HG02852 (cell line): ENCODE results near the gene MRPL10.

Experiments
- ATAC-seq: cut with Tn5 transposase; IDR thresholded peaks from one replicate; pipeline ENCODE4 v1.9.1; 2021; ENCODE audit warnings: mild to moderate bottlenecking, moderate library complexity; ENCODE audit not compliant: unreplicated experiment

MRPL10 gene

DNA sequence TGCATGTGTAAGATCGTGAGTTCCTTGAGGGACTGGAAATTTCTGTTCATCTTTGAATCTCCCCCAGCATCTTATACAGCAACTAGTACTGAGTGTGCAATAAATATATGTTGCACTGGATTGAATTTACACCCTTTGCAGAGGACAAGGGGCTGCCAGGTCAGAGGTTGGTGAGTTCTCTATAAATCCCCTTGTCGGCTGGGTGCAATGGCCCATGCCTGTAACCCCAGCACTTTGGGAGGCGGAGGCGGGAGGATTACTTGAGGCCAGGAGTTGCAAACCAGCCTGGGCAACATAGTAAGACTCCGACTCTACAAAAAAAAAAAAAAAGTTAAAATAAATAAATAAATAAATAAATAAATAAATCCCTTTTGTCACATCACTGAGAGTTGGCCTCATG lies 29.0 kb upstream of the MRPL10 start:
- no peak for ATAC-seq

DNA sequence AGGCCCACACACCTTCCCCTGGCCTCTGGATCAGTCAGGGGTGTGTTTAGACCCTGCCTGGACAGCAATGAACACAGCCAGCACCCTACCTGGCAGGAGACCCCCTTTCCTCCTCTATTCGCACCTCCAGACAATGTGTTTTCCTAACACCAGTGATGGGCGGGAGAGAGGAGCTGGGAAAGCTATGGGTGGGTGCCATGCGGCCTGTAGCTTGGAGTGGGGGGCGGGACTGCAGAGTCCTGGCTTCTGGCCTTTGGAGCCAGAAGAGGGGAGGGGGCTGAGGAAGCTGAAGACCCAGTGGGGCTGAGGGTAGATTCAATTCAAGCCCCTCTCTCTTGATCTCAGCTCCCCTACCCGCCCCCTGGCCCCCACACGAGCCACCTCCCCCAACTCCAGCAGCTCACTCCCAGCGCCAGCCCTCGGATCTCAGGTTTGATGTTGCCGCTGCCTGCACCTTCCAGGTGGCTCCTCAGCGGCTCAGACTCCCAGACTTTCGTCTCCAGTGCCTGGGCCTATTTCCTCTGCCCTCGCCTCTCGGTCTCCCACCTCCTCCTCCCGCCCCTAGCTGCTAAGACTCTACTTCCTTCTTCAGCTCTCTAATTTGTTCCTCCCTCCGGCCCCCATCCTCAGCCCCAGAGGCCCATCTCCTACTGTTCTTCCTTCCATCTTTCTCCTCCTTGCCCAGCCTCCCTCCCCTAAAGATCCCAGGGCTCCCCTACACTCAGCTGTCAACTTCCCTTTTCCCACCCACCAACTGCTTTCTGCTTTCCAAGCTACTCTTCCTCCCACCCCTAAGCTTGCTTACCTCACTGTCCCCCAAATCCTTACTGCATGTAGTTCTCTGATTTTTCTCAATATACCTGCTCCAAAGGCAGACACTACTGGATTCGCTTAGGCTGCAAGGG lies 26.5 kb upstream of the MRPL10 start:
- ATAC-seq: no peak

DNA sequence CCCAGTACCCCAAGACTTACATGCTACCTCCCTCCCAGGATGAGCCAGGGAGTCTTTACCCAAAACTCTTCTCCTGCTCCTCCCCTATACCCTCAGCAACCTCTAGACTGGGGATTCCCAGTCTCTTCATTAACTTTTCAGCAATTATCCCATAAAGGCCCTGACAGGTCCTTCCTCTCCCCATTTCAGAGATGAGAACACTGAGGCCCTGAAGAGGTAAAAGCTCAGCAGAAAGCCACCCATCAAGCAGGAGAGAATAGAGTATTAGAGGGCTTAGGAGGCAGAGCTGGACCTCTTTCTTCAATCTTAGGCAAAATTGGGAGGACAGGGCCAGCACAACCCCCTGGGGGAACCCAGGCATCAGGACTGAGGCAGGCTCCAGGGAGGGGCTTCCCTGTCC lies 25.5 kb upstream of the MRPL10 start:
- no peak for ATAC-seq

DNA sequence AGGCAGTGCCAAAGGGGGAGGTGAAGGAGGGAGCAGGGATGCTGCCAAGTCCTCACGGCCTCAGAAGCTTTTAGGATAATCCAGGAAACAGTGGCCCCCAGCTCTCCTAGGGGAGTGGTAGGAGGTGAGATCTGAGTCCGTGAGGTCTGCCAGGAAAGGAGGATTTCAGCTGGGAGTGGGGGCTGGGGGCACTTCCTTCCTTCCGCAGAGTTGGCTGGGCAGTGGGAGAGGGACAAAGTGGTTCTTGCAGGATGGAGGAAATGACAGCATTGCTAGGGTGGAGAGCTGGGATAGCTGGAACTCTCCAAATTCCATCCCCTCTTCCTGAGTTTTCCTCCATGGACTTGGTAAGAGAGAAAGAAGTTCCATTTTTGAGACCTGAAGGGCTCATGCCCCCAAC lies 24.4 kb upstream of the MRPL10 start:
- no peak for ATAC-seq

DNA sequence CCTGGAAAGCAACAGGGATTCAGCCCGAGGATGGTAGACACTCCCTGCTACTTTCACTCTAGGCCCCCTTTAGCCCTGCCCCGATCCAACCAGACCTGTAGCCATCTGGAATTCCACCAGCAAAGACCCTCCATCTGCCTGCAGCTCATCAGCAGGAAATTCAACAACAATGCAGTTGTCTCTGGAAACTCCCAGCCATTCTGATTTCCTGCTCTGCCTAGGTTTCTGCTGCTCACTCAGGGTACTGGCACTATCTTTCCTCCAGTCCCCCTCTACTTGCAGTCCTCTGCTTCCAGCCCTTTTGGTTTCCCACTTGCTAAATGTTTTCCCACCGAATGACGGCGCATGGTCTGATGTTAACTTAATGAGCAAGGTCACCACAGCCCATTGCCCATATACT lies 22.3 kb upstream of the MRPL10 start:
- ATAC-seq: no peak

DNA sequence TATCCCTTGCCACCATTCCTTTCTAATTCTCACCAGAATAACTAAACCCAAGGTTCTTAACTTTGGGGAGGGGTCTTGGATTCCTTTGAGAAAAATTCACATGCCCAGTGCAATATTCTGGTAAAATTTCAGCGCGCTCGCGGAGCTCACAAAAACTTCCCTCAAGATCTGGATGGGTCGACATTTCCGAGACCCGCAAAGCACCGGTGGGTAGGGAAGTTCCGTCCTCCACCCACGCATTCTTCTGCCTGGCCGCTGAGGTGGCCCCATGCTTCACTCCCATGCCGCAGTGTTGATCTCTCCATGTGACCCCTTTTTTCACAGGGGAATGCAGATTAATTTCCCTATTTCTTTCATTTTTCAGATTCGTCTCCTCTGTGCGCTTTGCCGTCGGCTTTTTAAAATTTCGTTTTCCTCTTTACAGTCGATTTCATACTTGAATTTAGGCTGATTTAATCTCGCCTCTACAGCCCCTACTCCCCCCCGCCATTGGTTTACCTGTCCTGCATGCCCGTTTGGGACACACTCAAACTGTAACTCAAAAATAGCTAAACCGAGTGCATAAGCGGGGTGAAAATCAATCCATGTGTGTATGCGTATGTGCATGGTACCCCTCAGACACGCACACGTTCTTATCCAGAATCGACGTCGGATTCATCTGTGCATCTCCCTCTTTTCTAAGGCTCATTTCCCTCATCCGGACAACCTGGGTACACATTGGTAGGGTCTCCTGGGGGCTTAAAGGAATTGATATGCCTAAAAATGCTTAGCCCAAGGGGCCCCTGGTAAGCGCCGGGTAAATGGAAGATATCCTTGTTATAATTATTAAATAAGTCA lies 21.0 kb upstream of the MRPL10 start:
- ATAC-seq: no peak

DNA sequence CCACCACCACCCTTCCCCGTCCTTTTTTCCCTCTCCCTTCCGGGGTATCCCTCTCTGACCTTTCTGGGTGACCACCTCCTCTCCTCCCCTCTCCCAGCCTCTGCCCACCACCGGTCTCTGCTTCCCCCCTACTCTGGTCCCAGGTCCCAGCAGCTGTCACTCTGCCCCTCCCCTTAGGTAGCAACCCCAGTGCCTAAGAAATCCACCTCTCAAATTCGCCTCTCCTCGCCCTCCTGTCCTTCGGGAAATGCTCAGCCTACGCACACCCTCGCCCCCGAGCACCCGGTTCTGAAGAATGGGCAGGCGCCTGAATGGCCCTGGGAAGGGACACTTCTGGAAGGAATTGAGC lies 20.4 kb upstream of the MRPL10 start:
- no peak for ATAC-seq

DNA sequence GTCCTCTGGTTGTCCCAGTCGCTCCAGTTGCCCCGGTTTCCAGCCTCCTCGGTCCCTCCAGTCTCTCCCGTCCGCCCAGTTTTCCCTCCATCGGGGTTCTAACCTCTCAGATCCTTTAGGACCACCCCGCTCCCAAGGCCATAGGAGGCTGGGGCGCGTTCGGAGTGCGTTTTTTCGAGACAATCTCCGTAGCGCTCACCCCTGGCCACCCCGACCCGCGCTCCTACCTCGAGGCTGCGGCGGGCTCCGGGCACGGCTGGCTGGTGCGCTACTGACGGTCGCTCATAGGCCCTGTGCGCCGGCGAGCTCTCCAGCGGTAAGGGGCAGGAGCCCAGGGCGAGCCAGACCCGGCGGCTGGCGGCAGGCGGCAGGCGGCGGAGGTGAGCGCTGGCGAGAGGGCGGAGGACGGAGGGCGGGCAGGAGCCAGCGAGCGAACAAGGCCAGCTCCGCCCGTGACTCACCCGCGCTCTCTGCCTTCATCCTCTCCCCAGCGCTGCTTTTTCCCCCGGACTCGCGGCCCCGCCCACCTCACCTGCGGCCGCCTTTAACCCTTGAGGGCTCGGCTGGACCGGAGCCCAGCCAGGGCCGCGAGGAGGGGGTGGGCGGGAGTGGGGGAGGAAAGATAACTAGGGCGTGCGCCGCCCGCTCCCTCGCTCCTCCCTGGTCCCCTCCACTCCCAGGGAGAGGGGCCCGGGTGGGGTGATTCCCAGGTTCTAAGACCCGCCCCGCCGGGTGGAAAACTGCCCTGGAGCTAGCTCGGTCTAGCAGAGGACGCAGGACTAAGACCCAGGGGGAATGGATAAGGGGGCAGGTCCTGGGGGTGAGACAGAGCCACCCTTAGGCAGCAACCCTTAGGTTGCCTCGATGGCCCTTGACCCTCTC lies 19.6 kb upstream of the MRPL10 start, which contains the start of gene SP6:
TSS of gene SP6 (minus strand) at position 472 of the 882 bp plus-strand sequence. CDS start 2,734 bp downstream, outside the sequence.
- ATAC-seq: no peak

DNA sequence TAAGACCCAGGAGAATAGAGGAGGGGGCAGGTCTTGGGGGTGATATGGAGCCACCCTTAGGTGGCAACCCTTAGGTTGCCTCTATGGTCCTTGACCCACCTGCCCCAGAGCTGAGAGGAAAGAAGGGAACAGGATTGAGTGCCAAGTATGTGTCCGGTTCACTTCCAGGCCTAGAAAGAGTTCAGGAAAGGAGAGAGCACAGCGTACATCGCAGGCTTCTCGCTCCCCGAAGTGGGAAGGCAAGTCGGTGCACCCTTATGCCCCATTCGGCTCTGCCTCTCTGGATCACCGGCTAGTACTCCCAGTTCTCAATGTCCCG lies 19.0 kb upstream of the MRPL10 start:
- ATAC-seq: no peak

DNA sequence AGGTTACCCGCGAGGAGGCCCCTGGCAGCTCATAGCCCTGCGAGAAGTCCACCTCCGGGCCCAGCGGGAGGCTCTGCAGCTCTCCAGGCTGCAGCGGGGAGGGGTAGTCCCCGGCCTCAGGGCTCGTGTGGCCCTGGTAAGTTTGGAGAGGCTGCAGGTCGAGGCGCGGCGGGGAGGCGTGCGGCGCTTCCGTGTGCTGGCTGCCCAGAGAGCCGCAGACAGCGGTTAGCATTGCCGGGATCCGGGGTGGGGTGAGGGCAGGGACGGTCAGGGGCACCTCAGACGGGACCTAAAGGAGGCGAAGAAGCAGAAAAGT lies 16.8 kb upstream of the MRPL10 start:
- ATAC-seq: no peak

DNA sequence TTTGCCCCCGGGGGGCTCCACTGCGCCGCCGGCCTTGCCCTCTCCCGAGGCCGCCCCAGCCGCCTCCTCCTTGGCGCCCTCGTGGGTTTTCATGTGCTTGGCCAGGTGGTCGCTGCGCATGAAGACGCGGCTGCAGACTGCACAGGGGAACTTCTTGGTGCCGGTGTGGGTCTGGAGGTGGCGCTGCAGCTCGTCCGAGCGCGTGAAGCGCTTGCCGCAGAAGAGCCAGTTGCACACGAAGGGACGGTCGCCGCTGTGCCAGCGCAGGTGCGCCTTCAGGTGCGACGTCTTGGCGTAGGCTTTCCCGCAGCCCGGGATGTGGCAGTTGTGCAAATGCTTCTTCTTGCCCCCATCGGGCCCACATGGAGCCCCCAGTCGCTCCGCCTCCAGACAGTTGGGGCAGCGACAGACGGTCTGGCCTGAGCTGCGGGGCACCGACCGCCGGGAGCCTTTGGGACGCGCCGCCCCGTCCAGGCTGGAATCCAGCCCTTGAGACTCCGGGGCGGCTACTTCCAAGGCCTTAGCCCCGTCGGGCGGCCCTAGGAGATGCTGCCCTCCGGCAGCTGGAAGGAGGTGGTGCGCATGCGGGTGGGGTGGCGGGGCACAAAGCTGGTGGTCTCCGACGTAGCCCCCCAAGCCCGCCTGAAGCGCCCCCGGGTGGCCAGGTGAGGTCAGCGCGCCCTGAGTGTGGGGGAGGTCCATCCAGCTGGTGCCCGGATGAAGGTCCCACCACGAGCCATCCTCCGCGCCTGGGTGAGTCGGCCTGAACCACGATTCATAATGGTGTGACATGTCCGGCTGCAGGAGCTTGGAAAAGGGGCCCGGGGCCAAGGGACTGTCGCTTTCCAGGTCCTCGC lies 16.2 kb upstream of the MRPL10 start:
- ATAC-seq: no peak

DNA sequence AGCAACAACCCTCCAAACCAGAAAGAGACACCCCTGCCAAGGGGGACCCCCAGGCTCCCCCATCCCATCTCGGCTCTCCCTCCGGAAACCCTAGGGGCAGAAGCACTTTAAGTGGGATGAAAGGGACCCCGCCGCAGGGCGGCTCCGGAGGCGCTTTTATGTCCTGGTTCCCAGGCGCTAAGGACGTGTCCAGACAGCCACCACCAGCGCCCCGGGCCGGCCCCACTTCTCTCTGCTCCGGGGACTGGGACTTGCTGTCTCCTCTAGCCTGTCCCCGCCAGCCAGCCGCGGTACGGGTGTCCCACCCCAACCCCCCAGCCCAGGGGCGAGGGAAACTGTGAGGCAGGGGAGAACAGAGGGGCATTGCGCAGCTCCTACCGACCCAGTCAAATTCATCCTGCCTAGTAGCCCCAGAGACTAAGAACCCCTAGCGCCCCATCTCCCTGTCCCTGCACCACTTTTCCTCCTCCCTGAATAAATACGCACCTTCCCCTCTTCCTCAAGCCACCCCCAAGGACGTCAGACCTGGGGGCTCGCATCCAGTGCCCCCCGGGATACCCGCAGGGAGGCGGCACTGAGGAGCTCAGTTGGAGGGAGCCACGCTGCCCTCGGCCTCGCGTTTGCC lies 15.5 kb upstream of the MRPL10 start:
- no peak for ATAC-seq

DNA sequence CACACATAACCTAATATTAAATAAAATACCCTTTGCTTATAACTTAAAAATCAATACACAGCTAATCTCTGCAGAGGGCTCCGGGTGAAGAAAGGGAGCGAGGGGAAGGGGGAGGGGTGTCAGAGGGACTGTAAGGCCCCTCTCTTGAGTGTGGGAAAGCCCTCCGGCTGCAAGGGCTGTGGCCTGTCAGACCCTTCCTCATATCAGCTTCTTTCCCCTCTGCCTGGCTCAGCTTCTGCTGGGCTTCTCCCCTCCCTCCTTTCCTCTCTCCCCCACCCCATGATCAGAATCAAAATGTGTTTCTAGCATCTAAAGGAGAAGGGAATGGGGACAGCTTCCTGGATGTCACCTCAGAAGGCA lies 14.4 kb upstream of the MRPL10 start:
- no peak for ATAC-seq

DNA sequence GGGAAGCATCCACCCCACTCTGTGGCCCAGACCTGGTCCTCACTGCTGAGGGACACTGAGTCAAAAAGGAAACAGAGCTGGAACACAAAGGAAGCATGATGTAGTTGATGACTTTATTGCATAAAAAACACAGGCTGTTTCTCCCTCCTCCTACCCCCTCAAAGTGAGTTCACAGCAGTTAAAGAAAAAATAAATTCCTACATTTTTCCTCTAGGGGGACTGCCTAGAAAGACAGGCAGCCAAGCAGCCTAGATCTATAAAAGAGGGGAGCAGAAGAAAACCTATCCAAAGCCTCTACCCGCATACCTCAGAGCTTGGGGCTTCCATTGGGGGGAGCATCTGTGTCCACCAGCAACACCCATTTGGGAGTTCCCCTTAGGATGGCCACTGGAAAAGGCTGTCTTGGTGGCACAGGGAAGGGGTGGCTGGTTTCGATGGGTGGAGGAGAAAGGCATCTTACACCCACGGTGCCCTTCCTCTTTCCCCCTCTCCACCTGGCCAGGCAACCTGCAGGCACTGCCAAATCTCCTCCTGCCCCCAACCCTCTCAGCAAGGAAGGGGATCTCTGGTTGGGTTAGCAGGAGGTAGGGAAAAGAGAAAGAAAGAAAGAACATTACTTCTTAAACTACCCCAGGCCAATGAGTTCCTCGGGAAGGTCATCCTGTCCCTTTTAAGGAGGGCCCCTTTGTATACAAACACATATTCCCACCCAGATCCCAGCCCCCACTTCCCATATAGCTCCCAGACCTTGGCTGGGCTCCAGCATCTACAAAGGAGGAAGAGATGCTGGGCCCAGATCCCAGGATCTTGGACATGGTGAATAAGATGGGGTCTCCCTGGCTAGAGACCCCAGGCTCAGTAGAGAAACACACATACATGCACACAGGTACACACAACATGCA lies 13.7 kb upstream of the MRPL10 start:
- no peak for ATAC-seq

DNA sequence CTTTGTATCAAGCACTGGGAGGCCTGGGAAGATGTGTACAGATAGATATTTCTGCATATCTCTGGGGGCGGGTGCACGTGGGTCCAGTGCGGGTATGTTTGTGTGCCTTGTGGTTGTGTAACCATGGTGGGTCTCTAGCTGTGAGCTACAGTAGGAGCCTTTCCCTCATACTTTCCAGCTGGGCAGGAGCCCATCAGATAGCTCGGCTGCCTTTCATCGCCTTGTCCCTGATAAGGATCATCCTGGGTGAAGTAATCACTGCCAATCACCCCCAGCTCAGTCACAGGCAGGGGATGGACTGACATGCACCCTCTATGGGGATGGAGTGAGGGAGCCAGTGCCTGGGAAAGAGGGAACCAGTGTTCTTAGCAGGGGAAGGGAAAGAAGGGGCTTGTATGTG lies 12.9 kb upstream of the MRPL10 start:
- no peak for ATAC-seq

DNA sequence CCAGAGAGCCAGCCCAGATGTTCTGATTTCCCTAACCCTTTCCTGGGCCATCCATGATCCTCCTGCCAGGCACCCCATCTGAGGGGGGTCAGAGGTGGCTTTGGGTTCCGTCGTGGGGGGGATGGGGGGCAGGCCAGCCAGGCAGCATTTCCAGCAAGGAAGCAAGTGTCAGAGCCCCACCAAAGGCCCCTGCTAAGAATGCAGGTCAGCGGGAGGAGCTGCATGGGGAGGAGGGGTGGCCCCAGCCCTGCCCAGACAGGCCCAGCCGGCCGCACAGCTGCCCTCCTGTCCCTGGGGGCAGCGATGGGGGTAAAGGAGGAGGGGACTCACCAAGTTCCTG lies 12.0 kb upstream of the MRPL10 start:
- ATAC-seq: no peak

DNA sequence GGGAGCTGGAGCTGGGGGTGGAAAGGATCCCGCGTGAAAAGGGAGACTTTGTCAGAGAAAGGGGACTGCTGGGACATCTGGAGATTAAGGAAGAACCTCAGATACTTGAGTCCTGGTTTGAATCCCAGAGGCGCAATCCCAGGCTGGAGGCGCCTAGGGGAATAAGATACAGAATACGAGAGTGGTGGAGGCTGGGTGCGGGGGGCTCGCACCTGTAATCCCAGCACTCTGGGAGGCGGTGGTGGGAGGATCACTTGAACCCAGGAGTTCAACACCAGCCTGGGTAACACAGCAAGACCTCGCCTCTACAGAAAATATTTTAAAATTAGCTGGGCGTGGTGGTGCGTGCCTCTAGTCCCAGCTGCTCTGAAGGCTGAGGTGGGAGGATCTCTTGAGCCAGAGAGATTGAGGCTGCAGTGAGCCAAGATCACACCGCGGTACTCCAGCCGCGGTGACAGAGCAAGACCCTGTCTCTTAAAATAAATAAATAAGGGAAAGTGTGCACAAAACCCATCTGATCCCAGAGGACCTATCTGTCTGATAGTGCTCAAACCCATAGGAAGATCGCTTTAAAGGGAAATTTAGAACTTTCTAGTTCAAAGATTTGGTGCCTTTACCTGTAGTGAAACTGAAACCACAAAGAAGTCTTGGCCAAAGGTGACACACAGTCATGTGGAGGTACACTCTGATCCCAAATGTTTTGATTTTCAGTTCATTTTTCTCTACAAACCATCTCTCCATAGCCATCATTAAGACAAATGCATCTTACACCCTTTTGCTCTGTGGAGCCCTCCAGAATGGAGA lies 10.3 kb upstream of the MRPL10 start:
- no peak for ATAC-seq

DNA sequence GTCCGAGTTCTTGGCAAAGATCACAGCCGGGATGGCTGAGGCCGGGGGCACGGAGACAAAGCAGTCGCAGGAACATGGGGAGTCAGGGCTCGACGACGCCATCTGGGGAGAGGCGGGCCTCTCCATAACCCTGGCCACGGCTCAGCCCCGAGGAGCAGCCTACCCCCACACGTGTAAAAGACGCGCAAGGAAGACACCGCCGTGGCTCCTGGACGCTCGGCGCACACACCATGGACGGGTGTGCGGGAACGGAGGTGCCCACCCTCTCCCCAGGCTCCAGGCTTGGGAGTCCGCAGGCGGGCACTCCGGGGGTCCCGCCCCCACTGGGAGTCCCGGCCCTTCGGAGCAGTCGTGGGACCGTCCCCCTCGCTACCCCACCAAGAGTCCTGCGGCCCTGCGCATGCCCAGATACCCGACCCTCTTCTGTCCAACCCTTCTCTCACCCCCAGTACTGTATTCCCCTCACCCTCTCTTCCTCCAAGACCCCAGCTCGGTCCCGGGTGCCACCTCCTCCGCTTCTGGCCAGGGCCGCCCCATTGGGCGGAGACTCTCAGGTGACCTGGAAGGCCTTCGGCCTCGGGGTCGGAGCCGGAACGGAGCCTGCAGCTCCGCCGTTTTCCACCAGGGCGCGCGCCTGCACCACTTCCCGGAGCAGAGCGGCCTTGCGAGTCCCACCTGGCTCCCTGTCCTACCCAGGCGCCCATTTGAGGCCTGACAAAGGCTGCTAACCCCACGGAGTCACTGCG lies 9.6 kb upstream of the MRPL10 start, which contains the start of gene SCRN2:
TSS of gene SCRN2 (minus strand) at position 532 of the 746 bp plus-strand sequence. CDS start at position 102, 430 bp downstream.
- ATAC-seq: peak; percentile 76
